ENCODE measurements around the gene SH2D3C.

The SH2D3C gene

GRCh38 chr9:127815512-127816361, 37.3 kb upstream of the SH2D3C start:
- H3K36me3 ChIP-seq (ENCODE audit: control insufficient read depth in 2 of 2, insufficient read depth in 1 of 2, low read length in 2 of 2) = peaks cover 0 to 37% of the 10 kb centered on the region in 2 experiments; a peak in 2 of 3 replicates
- H3K9me3 ChIP-seq (ENCODE audit: control insufficient read depth, insufficient read depth, low read depth, low read length) = no peaks in the 10 kb centered on the region
- ChIA-PET CTCF (interaction anchor here (0.7 kb wide), 1 partner anchor 19 kb away, joined by 3 read pairs; no protein-coding TSS in a partner anchor), POLR2A (interaction anchor here (0.6 kb wide), 1 partner anchor 89 kb away, joined by 5 read pairs; no protein-coding TSS in a partner anchor)
- no peak overlapping the region for H3K27ac ChIP-seq (ENCODE audit: extremely low read depth, low read depth, low read length)
- no peaks in the 10 kb centered on the region for H3K4me1 ChIP-seq (ENCODE audit: control insufficient read depth, insufficient read depth, low read length)
- no peak overlapping the region for H3K4me3 ChIP-seq (ENCODE audit: low read depth, low read length)
- TF ChIP-seq PRDM10 (tag by site-specific recombination; IDR thresholded peaks at IDR 0.05) (0 out of 2 replicates have a peak, but pooled peaks have one; percentile 12), KLF10 (tag by site-specific recombination; IDR thresholded peaks at IDR 0.05) (no peak), ZIC2 (tag by site-specific recombination; IDR thresholded peaks at IDR 0.05) (peak; percentile 41)

- CTCF ChIA-PET = interaction anchor here (0.7 to 1.0 kb wide), 2 partner anchors 9 to 19 kb away, joined by 3 read pairs; no protein-coding TSS in a partner anchor
- no peaks in the 10 kb centered on the region for H3K4me1 ChIP-seq (ENCODE audit: control insufficient read depth, insufficient read depth, low read length)
- POLR2A ChIA-PET = no interaction called here
- H3K4me3 ChIP-seq (ENCODE audit: low read depth, low read length) = no peak overlapping the region
- TF ChIP-seq ZNF292 (tag by site-specific recombination; IDR thresholded peaks at IDR 0.05; ENCODE audit: borderline replicate concordance, low read depth) (no peak), ZNF423 (tag by site-specific recombination; IDR thresholded peaks at IDR 0.05) (no peak), PRDM4 (tag by site-specific recombination; IDR thresholded peaks at IDR 0.05) (peak; percentile 59; the same call in 1 of the 2 replicates), ZIC2 (tag by site-specific recombination; IDR thresholded peaks at IDR 0.05) (peak; percentile 39; the same call in 1 of the 2 replicates)
- H3K36me3 ChIP-seq (ENCODE audit: control insufficient read depth in 2 of 2, insufficient read depth in 1 of 2, low read length in 2 of 2) = peaks cover 0 to 45% of the 10 kb centered on the region in 2 experiments; a peak in 2 of 3 replicates
- H3K27ac ChIP-seq (ENCODE audit: extremely low read depth, low read depth, low read length) = no peak overlapping the region
- H3K9me3 ChIP-seq (ENCODE audit: control insufficient read depth, insufficient read depth, low read depth, low read length) = no peaks in the 10 kb centered on the region
Measured at GRCh38 chr9:127814619-127815511, 36.4 kb upstream of the SH2D3C start.

GRCh38 chr9:127813686-127814226, 35.3 kb upstream of the SH2D3C start:
- Histone ChIP-seq H3K27ac (ENCODE audit: extremely low read depth, low read depth, low read length) (no peak overlapping the region), H3K36me3 (ENCODE audit: control insufficient read depth in 2 of 2, insufficient read depth in 1 of 2, low read length in 2 of 2) (peaks cover 0 to 53% of the 10 kb centered on the region in 2 experiments; a peak in 2 of 3 replicates)
- POLR2A ChIA-PET = no interaction called here
- no peak for TF ChIP-seq TCF7L2 (IDR thresholded peaks at IDR 0.05; ENCODE audit: borderline replicate concordance, low read depth, low read length)
- TF ChIP-seq ZNF555 (tag by site-specific recombination; conservative IDR thresholded peaks at IDR 0.05) = no peak
- TF ChIP-seq AEBP2 (tag by site-specific recombination; IDR thresholded peaks at IDR 0.05; ENCODE audit: borderline replicate concordance) = no peak
- no peak for TF ChIP-seq ZNF560 (tag by site-specific recombination; IDR thresholded peaks at IDR 0.05; ENCODE audit: borderline replicate concordance)
- no peak for TF ChIP-seq ZSCAN23 (tag by site-specific recombination; IDR thresholded peaks at IDR 0.05)
- TF ChIP-seq ZNF571 (tag by site-specific recombination; IDR thresholded peaks at IDR 0.05) = no peak
- no peak for TF ChIP-seq ZSCAN16 (tag by site-specific recombination; IDR thresholded peaks at IDR 0.05)
- TF ChIP-seq ZNF530 (tag by site-specific recombination; IDR thresholded peaks at IDR 0.05; ENCODE audit: low read depth) = no peak
- TF ChIP-seq ZNF776 (tag by site-specific recombination; IDR thresholded peaks at IDR 0.05; ENCODE audit: borderline replicate concordance) = no peak
- no peak for TF ChIP-seq ZNF664 (tag by site-specific recombination; IDR thresholded peaks at IDR 0.05)
- no peak for TF ChIP-seq ZFHX2 (tag by site-specific recombination; conservative IDR thresholded peaks at IDR 0.05)
- no peak for TF ChIP-seq ZFP69B (tag by site-specific recombination; IDR thresholded peaks at IDR 0.05)
- TF ChIP-seq BCL11B (tag by site-specific recombination; IDR thresholded peaks at IDR 0.05; ENCODE audit: low read depth) = no peak
- TF ChIP-seq ZNF623 (tag by site-specific recombination; IDR thresholded peaks at IDR 0.05) = no peak

More at GRCh38 chr9:127813686-127814226, 35.3 kb upstream of the SH2D3C start:
- no peaks in the 10 kb centered on the region for H3K9me3 ChIP-seq (ENCODE audit: control insufficient read depth, insufficient read depth, low read depth, low read length)
- CTCF ChIA-PET = interaction anchor here (1.0 kb wide), 1 partner anchor 11 kb away, joined by 3 read pairs; no protein-coding TSS in a partner anchor
- H3K4me3 ChIP-seq (ENCODE audit: low read depth, low read length) = no peak overlapping the region
- no peaks in the 10 kb centered on the region for H3K4me1 ChIP-seq (ENCODE audit: control insufficient read depth, insufficient read depth, low read length)

Data from HEK293 (cell line).